Activated T-cell treated with anti-CD3 and anti-CD28 coated beads, Interleukin-2, amount 50 U/mL, for 72 hours (primary cell): ENCODE results near the gene MAST4. TPM values are rescaled to one million over a fixed set of nuclear protein-coding genes. Genes with fewer than 3 reads are reported as not detected.

Experiments
- ATAC-seq, 2 donors: fragments of 150-1000 bp; cut with Tn5 transposase; replicated peaks in 1 of 2; 2 replicates each; pipeline ENCODE4 v1.10.0; 2021; ENCODE audit warnings: moderate library complexity in 2 of 2, mild to moderate bottlenecking in 1 of 2
- DNase-seq, 2 donors: peaks; one replicate each; pipeline ENCODE4 v3.0.0; 2021 to 2022; ENCODE audit warnings: mixed read lengths in 1 of 2
- H3K27ac Mint-ChIP-seq: one replicate; pipeline ENCODE4 v1.8.0; 2022; ENCODE audit warnings: mild to moderate bottlenecking, moderate library complexity, mixed read lengths
- H3K27me3 Mint-ChIP-seq: one replicate; pipeline ENCODE4 v1.8.0; 2022; ENCODE audit warnings: low read depth, mixed read lengths
- H3K36me3 Mint-ChIP-seq, 2 donors: one replicate each; pipeline ENCODE4 v1.8.0; 2022; ENCODE audit warnings: mixed read lengths in 2 of 2, mild to moderate bottlenecking in 1 of 2; ENCODE audit not compliant: insufficient read depth in 2 of 2
- H3K4me1 Mint-ChIP-seq: one replicate; pipeline ENCODE4 v1.8.0; 2022; ENCODE audit warnings: low read depth, mixed read lengths
- H3K4me3 Mint-ChIP-seq, 2 donors: one replicate each; pipeline ENCODE4 v1.8.0; 2022; ENCODE audit warnings: mild to moderate bottlenecking in 2 of 2, mixed read lengths in 2 of 2, moderate library complexity in 2 of 2
- H3K9me3 Mint-ChIP-seq, 2 donors: one replicate each; pipeline ENCODE4 v1.8.0; 2022; ENCODE audit warnings: mixed read lengths in 2 of 2
- total RNA-seq, 2 donors: library from RNA; stranded (reverse); gene quantifications; one replicate each; pipeline ENCODE4 v1.2.3, GENCODE V29; 2022

The MAST4 gene
- total RNA-seq, 2 donors from 2014 or later = 32.9 to 38.3 TPM

DNA sequence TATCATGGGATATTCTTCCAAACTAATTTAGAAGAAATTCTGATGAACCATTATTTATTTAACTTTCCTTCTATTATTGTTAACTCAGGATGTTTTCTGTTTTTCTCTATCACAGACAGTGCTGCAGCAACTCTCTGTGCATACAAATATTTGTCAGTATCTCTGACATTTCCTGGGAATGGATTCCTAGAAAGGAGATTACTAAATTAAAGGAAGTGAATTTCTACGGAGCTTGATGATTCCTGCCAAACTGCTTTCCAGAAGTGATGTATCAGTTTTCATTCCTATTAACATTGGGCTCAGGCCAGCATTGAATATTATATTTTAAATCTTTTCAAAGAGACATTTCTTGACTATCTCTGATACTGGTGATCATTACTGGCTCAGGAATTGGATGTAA, 26.0 kb upstream of the MAST4 start:
- peaks cover 0 to 3% of the 10 kb centered on the region in 2 donors for H3K9me3 Mint-ChIP-seq
- H3K4me3 Mint-ChIP-seq = no peak overlapping the region
- no peak overlapping the region for H3K27ac Mint-ChIP-seq
- no peak for ATAC-seq
- DNase-seq = no peak
- peaks cover 17% of the 10 kb centered on the region for H3K4me1 Mint-ChIP-seq
- H3K27me3 Mint-ChIP-seq = peaks cover 40% of the 10 kb centered on the region
- H3K36me3 Mint-ChIP-seq = no peaks in the 10 kb centered on the region

DNA sequence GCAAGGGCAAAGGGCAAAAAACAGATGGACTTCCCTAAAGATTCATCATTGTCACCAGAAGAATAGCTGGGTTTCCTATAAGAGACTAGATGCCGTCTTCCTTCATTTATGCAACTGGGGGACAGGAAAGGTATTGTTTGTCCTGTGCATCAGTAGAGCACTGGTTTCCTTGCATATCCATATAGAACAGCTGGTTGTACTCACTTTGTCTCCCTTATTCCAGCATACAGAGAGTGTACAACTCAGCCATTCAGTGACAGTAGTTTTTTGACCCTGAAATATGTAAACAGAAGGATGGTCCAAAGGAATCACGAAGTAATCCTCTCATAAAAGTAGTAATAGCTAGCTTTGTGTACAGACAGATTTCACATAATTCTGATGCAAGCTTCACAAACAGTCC, 22.5 kb upstream of the MAST4 start:
- peaks cover 0 to 3% of the 10 kb centered on the region in 2 donors for H3K9me3 Mint-ChIP-seq
- peaks cover 4% of the 10 kb centered on the region for H3K4me1 Mint-ChIP-seq
- DNase-seq = no peak
- no peak overlapping the region for H3K4me3 Mint-ChIP-seq
- H3K27me3 Mint-ChIP-seq = peaks cover 44% of the 10 kb centered on the region
- no peak for ATAC-seq
- H3K27ac Mint-ChIP-seq = no peak overlapping the region
- H3K36me3 Mint-ChIP-seq = no peaks in the 10 kb centered on the region

DNA sequence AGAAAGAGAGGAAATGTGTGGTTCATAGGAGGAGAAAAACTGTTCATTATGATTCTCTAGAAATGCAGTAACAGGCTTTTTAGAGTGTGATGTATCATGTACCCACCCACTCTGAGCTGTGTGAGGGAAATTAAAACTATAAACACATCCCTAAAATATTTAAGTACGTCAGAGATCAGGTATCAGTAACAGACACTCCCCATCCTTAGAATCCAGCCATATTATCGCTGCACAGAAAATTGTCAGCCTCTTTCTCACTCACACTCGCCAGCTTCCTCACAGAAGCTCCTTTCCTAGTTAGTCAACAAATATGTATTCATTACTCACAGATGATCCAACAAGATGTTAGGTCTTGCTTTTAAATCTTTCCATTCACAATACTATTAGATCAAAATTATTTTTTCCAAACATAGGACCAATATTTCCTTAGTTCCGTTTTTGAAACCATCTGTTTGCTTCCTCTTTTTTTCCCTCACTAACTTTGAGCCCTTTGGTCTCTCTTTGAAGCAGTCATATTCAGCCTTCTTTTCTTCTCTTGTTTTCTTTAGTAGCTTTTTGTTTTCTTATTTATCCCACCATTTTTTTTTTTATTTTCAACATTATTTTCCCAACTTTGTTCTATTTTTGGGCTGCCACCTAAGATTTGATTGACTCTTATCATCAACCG, 13.6 kb upstream of the MAST4 start:
- H3K9me3 Mint-ChIP-seq = no peaks in the 10 kb centered on the region
- peaks cover 8% of the 10 kb centered on the region for H3K4me1 Mint-ChIP-seq
- no peaks in the 10 kb centered on the region for H3K36me3 Mint-ChIP-seq
- peaks cover 43% of the 10 kb centered on the region for H3K27me3 Mint-ChIP-seq
- no peak overlapping the region for H3K4me3 Mint-ChIP-seq
- DNase-seq = no peak
- H3K27ac Mint-ChIP-seq = peak overlapping the region; percentile 14
- ATAC-seq = no peak

DNA sequence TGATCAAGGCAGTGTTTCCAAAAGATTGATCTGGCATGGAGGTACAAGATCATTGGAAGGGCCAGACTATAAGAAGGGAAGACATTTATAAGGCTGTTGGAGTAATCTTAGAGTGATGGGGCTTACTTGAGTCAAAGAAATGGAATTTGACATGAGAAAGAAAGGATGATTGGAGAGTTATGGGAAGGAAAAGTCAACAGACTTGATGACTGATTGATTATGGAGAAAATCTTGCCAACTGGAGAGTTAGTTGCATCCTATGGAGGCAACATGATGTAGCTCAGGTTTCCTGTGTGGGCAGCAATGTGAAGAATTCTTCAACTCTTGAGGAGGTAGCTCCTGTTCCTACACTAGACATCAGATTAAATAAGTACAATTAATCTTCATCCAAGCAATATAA, 10.9 kb upstream of the MAST4 start:
- ATAC-seq = no peak
- DNase-seq = no peak
- H3K4me1 Mint-ChIP-seq = peaks cover 8% of the 10 kb centered on the region
- H3K36me3 Mint-ChIP-seq = no peaks in the 10 kb centered on the region
- H3K9me3 Mint-ChIP-seq = no peaks in the 10 kb centered on the region
- no peak overlapping the region for H3K4me3 Mint-ChIP-seq
- H3K27me3 Mint-ChIP-seq = peaks cover 50% of the 10 kb centered on the region
- no peak overlapping the region for H3K27ac Mint-ChIP-seq

DNA sequence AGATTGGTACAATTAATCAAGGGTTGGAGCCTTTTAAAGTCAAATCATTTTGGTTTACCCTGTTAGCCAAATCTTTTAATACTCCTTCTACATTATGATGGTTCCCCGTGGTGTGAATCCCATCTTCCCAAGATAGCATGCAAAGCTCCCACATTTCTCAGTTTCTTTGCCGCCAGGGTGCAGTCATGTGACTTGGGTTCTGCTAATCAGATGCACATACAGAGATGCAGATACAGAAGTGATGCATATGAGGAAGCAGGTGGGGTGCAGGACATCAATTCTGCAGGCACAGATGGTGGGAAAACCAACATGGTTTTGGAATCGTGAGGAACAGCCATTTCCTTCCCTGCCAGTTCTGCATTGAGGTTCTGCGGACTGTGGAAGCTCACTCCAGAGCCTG, 8.4 kb upstream of the MAST4 start:
- ATAC-seq = no peak
- Mint-ChIP-seq H3K27me3 (peaks cover 62% of the 10 kb centered on the region), H3K4me3 (no peak overlapping the region), H3K27ac (no peak overlapping the region), H3K36me3 (no peaks in the 10 kb centered on the region), H3K9me3 (no peaks in the 10 kb centered on the region), H3K4me1 (peaks cover 3% of the 10 kb centered on the region)
- DNase-seq = no peak

DNA sequence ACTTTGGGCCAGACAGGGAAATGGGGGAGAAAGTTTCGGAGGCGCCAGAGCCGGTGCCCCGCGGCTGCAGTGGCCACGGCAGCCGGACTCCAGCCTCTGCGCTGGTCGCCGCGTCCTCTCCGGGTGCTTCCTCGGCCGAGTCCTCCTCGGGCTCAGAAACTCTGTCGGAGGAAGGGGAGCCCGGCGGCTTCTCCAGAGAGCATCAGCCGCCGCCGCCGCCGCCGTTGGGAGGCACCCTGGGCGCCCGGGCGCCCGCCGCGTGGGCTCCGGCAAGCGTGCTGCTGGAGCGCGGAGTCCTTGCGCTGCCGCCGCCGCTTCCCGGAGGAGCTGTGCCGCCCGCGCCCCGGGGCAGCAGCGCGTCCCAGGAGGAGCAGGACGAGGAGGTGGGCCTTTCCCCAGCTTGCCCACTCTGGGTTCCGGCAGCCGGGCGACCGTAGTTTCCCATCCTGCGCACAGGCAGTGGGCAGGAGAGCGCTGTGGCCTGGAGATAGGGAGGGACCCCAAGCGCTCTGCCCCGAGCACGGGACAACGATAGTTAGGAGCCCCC, 516 bp downstream of the MAST4 start:
- Mint-ChIP-seq H3K4me1 (peaks cover 18% of the 10 kb centered on the region), H3K4me3 (peak overlapping the region; percentile 82 to 88), H3K27ac (no peak overlapping the region), H3K27me3 (peaks cover 79% of the 10 kb centered on the region), H3K36me3 (no peaks in the 10 kb centered on the region), H3K9me3 (no peaks in the 10 kb centered on the region)
- peak; percentile 39 to 49 for ATAC-seq
- peak; percentile 18 for DNase-seq

DNA sequence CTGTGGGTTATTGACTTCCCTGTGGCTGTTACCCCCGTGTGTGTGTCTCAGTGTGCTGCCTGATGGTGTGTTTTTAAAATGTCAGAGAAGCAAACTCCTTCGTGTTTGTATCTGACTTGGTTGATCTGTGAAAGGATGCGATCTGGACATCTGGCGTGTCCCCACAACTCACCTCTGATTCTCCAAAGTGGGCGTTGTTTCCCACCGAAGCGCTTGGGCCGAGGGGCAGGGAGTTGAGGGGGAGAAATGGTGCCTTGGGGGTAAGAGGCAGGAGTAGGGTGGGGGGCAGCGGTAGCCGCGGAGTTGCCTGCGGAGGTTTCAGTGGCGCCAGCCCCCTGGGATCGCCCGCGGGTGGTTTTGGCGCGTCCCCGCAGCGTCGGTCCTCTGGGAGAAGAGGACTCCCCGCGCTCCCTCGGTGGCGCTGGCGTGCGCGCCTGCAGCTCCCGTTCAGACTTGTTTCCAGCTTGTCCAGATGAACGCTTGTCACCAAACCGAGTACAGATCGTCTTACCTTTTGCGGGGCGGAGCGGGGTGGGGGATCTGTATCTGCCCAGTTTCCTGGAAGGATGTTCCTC, 1.1 kb downstream of the MAST4 start:
- Mint-ChIP-seq H3K27me3 (peaks cover 79% of the 10 kb centered on the region), H3K27ac (no peak overlapping the region), H3K9me3 (no peaks in the 10 kb centered on the region), H3K4me3 (peak overlapping the region; percentile 82 to 88), H3K4me1 (peaks cover 18% of the 10 kb centered on the region), H3K36me3 (no peaks in the 10 kb centered on the region)
- ATAC-seq (no peak), DNase-seq (peak; percentile 13 to 16)

DNA sequence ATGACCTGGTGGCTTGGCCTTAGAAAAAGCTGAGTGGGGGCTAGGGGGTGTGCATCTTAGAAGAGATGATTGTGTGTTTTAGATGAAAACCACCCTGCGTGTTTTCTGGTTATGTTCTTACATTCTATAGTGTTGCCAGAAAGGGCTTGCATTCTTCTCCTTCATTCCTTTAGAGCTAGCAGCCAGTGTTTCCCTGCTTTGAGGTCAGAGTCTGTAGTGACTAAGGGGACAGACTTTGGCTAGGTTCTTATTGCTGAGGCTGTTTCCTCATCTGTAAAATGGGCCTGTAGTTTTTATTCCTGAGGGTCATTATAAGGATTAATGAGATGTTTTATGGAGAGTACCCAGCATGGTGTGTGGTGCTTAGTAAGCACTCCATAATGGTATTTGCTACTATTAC, 6.4 kb downstream of the MAST4 start:
- Mint-ChIP-seq H3K9me3 (no peaks in the 10 kb centered on the region), H3K27me3 (peaks cover 67% of the 10 kb centered on the region), H3K36me3 (no peaks in the 10 kb centered on the region), H3K4me3 (no peak overlapping the region), H3K4me1 (peaks cover 3% of the 10 kb centered on the region), H3K27ac (no peak overlapping the region)
- DNase-seq (no peak), ATAC-seq (no peak)

DNA sequence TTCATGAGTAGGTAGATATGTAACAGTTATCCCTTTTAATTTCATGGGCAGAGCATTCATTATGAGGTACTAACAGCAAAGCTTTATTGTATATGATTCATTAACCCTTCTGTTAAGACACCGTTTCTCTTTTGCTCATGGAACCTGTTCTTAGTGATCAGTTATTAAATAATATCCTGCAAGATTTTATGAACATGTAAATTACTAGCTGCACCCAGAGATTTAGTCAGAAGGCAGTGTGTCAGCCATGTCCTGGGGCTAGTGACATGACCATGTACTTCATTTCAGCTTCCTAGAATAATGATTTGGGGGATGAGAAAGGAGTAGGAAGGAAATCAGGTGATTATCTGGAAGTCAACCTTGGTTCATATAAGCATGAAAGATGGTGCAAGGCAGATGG, 7.0 kb downstream of the MAST4 start:
- Mint-ChIP-seq H3K4me1 (no peaks in the 10 kb centered on the region), H3K9me3 (no peaks in the 10 kb centered on the region), H3K27ac (no peak overlapping the region), H3K36me3 (no peaks in the 10 kb centered on the region), H3K4me3 (no peak overlapping the region), H3K27me3 (peaks cover 62% of the 10 kb centered on the region)
- ATAC-seq (no peak), DNase-seq (no peak)

DNA sequence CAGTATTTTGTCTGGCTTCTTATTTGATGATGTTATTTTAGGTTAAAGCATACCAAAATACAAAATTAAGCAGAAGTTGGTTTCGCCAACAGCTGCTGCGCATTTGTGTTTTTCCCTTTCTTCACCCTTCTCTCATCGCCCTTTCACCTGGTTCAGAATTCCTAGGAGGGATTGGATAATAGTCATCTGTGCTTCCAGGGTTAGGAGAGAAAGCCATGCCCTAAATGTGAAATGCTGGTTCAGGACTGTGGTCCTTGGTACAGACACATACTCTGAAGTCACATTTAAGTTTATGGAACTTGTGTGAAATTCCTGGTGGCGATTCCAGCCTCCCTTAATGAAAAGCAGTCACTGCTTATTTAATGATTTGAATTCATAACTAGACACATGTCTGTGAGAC, 7.7 kb downstream of the MAST4 start:
- ATAC-seq (no peak), DNase-seq (no peak)
- no peak overlapping the region for H3K4me3 Mint-ChIP-seq
- H3K27me3 Mint-ChIP-seq = peaks cover 55% of the 10 kb centered on the region
- H3K9me3 Mint-ChIP-seq = no peaks in the 10 kb centered on the region
- no peaks in the 10 kb centered on the region for H3K4me1 Mint-ChIP-seq
- H3K27ac Mint-ChIP-seq = no peak overlapping the region
- no peaks in the 10 kb centered on the region for H3K36me3 Mint-ChIP-seq

DNA sequence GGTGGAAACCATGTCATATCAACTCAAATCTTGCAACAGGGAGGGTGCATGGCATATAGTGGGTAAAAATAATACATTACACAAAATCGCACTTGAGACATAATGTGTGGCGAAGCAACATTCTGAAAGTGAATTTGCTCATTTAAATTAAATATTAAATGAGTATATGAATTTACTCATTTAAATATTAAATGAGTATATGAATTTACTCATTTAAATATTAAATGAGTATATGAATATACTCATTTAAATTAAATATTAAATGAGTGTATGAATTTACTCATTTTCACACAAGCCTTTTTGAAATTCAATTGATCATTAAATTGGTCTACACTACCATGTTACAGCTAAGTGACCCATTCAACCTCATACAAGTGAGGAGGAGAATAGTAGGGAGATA, 10.5 kb downstream of the MAST4 start:
- DNase-seq (no peak), ATAC-seq (no peak)
- Mint-ChIP-seq H3K27ac (no peak overlapping the region), H3K27me3 (peaks cover 38% of the 10 kb centered on the region), H3K4me3 (no peak overlapping the region), H3K9me3 (no peaks in the 10 kb centered on the region), H3K36me3 (no peaks in the 10 kb centered on the region), H3K4me1 (no peaks in the 10 kb centered on the region)

DNA sequence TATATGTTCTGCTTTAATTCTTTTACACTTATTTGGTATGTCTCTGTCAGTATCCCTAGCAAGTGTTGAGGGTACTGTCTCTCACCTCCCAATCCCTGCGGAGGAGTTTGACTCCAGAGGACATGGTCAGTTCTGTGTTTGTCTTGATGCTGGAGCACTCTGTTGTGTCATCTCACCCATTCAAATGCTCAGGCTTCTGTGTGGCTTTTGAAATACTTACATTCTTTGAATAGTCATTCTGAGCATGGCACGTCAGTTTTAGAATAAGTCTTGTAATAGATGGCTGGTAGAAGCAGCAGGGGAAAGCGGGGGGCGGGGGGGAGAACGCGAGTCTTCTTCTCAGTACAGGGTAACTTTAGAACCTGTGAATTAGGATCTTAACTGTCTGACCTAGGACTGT, 12.3 kb downstream of the MAST4 start:
- H3K36me3 Mint-ChIP-seq = no peaks in the 10 kb centered on the region
- H3K4me1 Mint-ChIP-seq = peaks cover 7% of the 10 kb centered on the region
- no peak overlapping the region for H3K27ac Mint-ChIP-seq
- H3K4me3 Mint-ChIP-seq = no peak overlapping the region
- ATAC-seq = peak in 1 of 2 donors; percentile 15
- DNase-seq = no peak
- no peaks in the 10 kb centered on the region for H3K9me3 Mint-ChIP-seq
- peaks cover 32% of the 10 kb centered on the region for H3K27me3 Mint-ChIP-seq

DNA sequence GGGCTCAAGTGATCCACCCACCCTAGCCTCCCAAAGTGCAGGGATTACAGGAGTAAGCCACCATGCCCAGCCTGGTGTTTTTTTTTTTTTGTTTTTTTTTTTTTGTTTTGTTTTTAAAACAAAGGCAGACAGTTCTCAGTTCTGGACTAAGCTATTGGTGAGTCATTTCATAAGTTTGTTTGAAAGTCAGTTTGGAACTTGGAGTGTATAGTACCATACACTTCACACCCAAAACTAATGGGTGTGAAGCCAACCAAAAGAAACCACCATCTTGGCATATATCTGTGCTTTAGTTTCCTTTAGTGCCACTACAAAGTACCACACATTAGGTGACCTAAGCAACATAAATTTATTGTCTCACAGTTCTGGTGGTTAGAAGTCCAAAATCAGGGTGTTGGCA, 13.4 kb downstream of the MAST4 start:
- H3K27ac Mint-ChIP-seq = no peak overlapping the region
- ATAC-seq = peak; percentile 31 to 54
- no peak for DNase-seq
- no peaks in the 10 kb centered on the region for H3K36me3 Mint-ChIP-seq
- peaks cover 7% of the 10 kb centered on the region for H3K4me1 Mint-ChIP-seq
- peaks cover 33% of the 10 kb centered on the region for H3K27me3 Mint-ChIP-seq
- no peak overlapping the region for H3K4me3 Mint-ChIP-seq
- H3K9me3 Mint-ChIP-seq = no peaks in the 10 kb centered on the region

DNA sequence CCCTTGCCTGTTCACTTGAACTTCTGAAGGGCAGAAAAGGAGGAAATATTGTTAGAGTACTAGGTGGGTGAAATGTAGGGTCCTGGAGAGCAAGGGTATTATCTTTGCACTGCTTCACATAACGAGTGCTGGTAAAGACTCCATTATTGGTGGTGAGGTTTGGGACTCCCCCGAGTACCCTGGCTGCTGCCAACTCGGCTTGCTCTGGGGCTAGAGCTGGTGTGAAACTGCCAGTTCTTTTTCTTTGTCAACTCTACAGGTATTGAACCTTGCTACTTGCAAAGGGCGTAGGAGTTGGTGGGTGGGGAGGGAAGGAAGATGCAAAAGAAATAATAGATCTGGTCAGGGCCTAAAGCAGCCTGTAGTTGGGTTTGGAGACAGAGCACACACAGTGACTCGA, 16.0 kb downstream of the MAST4 start:
- H3K4me1 Mint-ChIP-seq = peaks cover 16% of the 10 kb centered on the region
- no peaks in the 10 kb centered on the region for H3K36me3 Mint-ChIP-seq
- no peak overlapping the region for H3K4me3 Mint-ChIP-seq
- no peaks in the 10 kb centered on the region for H3K9me3 Mint-ChIP-seq
- H3K27me3 Mint-ChIP-seq = peaks cover 27% of the 10 kb centered on the region
- ATAC-seq = peak; percentile 25 to 57
- H3K27ac Mint-ChIP-seq = no peak overlapping the region
- no peak for DNase-seq
